Left hindlimb (tissue), 1 donor: ENCODE results near the gene MLANA.
A peak's percentile ranks its signal among the peaks of the same experiment; 100 is the strongest.

Experiments used
- DNase-seq: peaks from one replicate; pipeline ENCODE4 v3.0.0-alpha.2; 2018

MLANA gene, protein sequence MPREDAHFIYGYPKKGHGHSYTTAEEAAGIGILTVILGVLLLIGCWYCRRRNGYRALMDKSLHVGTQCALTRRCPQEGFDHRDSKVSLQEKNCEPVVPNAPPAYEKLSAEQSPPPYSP

DNA sequence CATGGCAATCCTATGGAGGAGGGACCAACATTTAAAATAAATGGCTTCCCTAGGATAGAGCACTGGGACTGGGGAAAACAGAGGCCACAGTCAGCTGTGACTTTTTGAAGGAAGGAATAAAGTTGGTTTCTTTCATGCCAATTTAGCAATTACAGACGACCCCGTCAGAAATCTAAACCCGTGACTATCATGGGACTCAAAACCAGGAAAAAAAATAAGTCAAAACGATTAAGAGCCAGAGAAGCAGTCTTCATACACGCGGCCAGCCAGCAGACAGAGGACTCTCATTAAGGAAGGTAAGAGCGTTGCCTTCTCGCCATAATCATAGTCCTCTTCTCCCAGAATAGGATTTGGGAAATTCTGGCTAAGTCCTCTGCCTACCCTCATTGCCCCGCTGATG is at the start of gene MLANA:
Gene MLANA (plus strand): TSS at position 249 of the 400 bp plus-strand sequence. CDS start 1,586 bp downstream, outside the sequence.
- DNase-seq: no peak

GRCh38 chr9:5841771-5842573 is 48.7 kb upstream of the MLANA start:
- no peak for DNase-seq

DNA sequence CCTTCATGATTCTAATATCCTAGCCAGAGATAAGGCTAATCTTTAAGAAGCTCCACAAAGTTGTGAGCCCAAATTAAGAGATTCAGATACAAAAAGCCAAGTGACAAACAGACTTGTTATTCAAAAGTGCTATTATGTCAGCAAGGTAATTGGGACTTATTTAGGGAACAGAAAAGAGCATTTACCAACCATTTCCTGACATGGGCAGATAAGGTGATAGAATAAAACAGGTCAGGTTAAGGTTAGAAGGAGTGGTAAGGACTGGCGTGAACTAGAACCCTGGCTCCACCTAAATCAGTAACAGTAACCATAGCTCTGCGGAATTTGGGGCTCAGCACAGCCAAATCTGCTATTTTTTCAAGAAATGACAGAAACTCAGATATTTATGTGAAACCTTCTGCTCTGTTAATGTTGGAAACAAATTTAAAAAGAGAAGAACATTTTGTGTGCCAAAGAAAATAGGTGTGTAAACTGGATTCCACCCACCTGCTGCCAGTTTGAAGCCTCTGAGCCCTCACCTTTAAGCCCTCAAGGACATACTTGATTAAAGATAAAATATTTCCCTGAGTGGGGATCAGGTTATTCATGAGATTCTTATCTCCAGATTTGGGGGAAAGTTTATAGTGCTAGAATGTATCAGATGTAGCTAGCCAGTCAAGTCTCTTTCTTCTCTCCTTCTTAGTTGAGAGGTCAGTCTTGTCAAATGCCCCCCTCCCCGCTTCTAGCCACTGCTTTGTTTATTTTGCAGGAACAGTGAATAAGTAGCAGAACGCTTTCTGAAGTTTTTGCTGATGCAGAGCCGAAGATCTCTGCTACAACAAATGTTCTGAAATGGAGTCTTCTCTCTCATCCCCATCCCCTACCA is 47.5 kb upstream of the MLANA start:
- no peak for DNase-seq

DNA sequence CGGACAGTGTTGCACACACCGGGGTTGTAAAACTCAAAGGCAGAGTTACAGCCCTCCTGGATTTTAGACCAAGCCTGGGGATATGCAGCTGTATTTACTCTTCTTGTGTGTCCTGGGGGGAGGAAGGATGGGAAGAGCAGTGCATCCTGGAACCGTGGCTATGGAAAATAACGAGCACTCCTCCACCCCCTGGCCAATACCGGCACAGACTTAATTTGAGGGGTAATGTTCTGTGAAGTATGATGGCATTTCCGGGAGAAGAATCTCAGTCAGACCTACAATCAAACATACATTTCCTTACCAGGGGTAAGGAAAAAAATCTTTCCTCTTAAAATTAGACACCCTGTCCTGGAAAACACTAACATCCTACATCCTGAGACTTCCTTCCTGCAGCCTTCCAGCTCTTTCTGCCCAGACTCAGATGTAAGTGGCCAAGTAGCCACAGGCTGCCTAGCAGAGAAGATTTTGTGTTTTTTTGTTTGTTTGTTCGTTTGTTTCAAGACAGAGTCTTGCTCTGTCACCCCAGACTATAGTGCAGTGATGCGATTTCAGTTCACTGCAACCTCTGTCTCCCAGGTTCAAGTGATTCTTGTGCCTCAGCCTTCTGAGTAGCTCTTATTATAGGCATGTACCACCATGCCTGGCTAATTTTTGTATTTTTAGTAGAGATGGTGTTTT is 46.8 kb upstream of the MLANA start:
- DNase-seq: peak; percentile 47

DNA sequence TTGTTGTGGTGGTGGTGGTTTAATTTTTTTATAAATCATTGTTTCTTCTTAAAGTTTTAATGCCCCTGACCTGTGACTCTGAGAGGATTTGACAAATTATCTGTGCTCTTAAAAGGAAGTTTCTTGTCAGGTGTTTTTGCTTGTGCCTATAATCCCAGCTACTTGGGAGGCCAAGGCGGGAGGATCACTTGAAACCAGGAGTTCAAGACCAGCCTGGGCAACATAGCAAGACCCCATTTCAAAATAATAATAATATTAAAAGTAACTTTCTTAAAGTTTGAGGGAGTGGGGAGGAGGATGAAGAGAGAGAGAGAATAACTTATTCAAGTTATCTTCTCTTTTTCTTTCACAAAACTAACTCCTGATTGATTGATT is 45.5 kb upstream of the MLANA start:
- no peak for DNase-seq

- DNase-seq: no peak
Measured at GRCh38 chr9:5846096-5846495, 44.6 kb upstream of the MLANA start.

- no peak for DNase-seq
Measured at GRCh38 chr9:5846501-5846921, 44.2 kb upstream of the MLANA start.

DNA sequence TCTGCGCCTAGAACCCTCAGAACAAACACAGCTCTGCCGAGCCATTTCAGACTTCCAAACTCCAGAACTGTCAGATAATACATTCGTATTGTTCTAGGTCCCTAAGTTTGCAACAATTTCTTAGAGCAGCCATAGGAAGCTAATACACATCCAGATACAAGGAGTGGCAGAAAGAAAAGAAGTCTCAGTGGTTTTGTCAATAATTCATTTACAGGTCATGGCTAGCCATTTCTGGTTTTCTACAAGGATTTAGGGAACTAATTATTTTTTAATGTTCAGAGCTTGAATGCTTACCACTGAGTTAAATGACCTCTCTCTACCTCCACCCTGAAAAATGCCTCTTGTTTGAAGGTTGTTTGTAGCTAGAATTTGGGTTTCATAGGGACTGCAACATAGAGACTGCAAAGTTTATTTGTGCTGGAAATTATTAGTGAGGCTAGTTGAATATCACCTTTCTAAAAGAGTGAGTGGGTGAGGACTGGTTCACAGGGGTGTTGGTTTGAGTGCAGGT is 42.3 kb upstream of the MLANA start:
- no peak for DNase-seq

DNA sequence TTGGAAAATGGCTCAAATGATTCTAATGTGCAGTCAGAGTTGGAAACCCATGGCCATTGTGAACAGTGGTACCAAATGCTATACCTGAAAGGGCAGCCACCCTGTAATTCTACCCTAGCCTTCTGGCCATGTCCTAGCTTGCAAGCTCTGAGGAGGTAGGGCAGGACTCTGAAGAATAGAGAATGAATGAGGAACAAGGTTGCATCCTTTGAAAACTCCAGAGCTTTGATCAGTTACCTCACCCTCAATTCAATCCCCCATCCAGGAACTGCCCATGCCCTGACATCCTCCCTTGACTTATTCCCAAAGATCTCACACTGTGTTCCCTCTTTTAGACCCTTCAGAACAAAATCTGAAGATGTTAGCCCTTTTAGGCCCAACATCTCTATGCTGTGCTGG is 40.0 kb upstream of the MLANA start:
- DNase-seq: no peak

GRCh38 chr9:5851445-5851844 is 39.2 kb upstream of the MLANA start:
- no peak for DNase-seq

GRCh38 chr9:5852987-5853386 is 37.7 kb upstream of the MLANA start:
- DNase-seq: no peak

DNA sequence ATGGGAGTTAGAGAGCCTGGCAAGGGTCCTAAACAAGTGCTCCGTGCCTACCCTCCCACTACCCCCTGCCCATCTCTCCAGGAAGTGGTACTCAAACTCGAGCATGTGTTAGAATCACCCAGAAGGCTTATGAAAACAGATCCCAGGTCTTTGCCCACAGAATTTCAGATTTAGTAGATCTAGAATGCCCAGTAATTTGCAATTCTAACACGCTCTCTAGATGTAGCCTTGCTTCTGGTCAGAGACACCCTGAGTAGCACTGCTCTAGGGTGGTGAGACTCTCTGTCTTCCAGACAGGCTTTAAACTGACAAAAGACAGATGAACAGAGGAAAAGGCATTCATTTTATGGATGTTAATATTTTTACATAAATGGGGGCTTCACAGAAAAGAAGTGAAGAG is 37.1 kb upstream of the MLANA start:
- no peak for DNase-seq

- no peak for DNase-seq
Measured at GRCh38 chr9:5854063-5854790, 36.5 kb upstream of the MLANA start.

DNA sequence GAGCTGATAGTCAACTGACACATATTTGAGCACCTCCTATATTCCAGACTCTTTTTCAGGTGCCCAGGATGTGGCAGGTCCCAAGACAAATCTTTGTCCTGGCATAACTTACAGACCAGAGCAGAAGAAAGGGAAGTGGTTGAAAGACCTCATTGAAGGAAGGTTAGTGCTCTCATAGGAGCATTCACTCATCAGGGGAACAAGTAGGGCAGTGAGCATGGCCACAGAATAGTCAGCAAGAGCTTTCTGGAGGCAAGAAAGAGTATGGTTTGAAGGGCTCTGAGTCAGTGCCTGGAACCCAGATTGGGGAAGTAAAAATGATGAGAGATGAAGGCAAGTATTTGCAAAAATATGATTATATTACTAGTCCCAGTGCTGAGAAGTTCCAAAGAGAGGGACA is 32.8 kb upstream of the MLANA start:
- no peak for DNase-seq

DNA sequence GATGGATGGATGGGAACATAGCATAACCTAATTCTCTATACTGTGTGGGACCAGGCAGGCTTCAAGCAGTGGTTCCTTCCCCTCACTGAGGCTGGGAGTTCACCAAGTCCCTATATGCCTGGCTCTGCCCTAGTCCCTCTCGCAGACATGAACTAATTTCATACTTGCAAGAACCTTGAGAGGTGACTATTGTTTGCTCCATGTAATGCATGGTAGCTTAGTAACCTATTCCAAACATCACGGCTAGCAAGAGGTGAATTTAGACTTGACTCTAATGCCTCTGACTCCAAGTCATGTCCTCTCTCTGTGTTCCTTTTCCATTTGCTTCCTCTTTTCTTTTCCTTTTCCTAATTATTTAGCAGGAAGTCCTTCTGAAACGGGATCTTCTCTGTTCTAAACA is 31.9 kb upstream of the MLANA start:
- no peak for DNase-seq

DNA sequence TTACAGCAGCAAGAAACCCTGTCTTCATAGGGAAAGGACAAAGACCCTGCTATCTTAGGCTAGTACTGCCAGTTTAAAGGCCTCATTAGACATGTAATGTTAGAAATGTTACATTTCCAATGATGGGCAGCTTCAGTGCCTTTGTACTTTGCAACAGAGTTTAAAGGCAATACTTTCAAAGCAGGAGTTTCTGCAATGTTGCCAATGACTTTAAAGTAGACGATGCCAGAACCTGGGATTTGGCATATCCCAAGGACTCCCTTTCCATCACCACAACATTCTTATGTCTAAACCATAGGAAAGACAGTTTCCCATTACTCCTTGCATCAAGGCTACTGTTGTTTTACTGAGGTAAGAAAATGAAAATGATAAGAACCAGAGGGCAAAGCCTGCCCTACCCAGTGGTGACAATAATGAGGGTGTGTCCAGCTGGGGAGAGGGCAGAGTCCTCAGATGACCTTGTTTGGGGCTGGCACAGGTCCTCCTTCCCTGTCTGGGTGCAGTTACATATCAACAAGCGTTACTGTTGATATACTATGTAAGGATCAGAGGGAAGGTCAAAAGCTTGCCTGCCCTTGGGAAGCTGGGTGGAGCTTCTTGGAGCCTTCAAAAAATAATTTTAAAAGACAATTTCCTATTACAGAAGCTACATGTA is 27.5 kb upstream of the MLANA start:
- no peak for DNase-seq

DNA sequence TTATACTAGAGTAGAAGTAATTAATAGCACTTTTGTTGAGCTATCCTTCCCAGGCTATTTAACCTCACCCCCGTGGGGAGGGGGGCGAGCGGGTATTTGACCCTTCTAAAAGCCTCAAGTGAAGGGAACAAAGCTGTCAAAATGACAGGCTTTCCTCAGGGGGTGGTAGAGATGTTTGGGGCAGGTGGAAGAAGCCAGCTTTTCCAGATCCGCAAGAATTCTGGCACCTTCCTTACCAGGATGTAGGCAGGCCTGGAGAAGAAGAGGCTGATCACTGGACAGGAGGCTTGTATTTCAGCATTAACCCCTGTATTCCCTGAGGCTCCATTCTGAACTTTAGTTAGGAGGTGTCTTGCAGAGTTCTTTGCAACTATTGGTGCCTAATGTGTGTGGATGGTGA is 26.2 kb upstream of the MLANA start:
- DNase-seq: no peak

DNA sequence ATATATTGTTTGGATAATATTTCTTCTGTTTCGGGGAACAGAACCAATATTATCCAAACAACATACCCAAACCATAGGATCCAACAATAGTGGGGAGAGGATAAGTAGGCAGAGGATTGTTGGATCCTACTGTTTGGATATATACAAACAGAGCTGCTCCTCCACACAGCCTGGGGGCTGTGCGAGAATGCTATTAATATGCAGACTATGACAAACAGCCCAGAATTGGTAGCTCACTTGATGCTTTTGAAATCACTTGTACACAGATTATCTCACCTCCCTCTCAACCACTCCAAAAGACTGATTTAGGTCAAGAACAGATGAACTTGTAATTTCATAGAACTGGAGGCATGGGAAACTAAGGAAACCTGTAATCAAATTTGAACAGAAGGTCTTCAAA is 24.4 kb upstream of the MLANA start:
- DNase-seq: no peak

DNA sequence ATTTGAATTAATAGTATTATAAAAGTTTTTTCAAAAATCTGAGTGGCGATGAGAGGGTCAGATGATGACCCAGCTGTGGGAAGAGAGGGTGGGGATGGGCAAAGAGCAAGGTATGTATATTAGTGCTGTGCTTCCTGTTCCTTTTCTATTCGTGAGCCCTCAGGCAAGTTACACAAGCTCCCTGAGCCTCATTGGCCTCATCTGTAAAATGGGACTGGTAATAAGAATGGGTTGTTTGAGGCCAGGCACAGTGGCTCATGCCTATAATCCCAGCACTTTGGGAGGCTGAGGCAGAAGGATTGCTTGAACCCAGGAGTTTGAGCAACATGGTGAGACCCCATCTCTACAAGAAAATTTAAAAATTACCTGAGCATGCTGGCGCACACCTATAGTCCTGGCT is 24.0 kb upstream of the MLANA start:
- DNase-seq: no peak

GRCh38 chr9:5868235-5868634 is 22.5 kb upstream of the MLANA start:
- DNase-seq: no peak

DNA sequence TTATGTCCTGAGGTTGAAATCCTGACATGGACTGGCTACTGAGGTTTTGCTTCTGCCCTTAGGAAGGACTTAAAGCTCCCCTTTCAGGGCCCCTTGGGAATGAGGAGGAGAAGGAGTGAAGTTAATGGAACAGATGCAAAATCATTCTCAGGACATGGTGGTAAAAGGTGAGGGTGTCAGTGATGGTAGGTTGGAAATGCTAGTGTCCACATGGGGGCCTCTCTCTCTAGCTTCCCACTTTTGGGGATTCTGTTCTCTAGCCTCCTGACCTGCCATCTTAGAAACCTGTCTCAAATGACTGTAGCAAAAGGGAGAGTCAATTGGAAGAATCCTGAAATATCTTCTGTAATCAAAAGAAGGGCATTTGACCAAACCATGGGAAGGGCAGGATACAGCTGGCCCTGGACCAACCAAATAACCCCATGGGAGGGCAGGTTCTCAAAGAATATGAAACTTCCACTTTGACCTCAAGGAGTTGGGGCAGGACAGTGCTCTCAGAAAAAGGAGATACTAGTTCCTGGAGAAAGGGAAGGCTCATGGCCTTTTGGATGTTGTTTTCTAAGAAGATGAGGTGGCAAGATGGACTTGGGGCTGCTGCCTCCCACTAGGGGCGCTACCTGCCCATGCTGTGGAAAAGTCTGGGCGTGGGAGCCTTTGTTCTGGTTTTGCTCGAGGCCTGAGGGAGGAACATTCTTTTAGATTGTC is 21.2 kb upstream of the MLANA start:
- no peak for DNase-seq
